HG02852 (cell line): ENCODE results near the gene C13orf46.
"Not testable (repeated sequence)": the region's sequence is repeated elsewhere in the genome, so short reads cannot be mapped to it uniquely, and the experiment has no call there.

Source experiments
- ATAC-seq: cut with Tn5 transposase; IDR thresholded peaks from one replicate; pipeline ENCODE4 v1.9.1; 2021; ENCODE audit warnings: mild to moderate bottlenecking, moderate library complexity; ENCODE audit not compliant: unreplicated experiment

C13orf46 gene

DNA sequence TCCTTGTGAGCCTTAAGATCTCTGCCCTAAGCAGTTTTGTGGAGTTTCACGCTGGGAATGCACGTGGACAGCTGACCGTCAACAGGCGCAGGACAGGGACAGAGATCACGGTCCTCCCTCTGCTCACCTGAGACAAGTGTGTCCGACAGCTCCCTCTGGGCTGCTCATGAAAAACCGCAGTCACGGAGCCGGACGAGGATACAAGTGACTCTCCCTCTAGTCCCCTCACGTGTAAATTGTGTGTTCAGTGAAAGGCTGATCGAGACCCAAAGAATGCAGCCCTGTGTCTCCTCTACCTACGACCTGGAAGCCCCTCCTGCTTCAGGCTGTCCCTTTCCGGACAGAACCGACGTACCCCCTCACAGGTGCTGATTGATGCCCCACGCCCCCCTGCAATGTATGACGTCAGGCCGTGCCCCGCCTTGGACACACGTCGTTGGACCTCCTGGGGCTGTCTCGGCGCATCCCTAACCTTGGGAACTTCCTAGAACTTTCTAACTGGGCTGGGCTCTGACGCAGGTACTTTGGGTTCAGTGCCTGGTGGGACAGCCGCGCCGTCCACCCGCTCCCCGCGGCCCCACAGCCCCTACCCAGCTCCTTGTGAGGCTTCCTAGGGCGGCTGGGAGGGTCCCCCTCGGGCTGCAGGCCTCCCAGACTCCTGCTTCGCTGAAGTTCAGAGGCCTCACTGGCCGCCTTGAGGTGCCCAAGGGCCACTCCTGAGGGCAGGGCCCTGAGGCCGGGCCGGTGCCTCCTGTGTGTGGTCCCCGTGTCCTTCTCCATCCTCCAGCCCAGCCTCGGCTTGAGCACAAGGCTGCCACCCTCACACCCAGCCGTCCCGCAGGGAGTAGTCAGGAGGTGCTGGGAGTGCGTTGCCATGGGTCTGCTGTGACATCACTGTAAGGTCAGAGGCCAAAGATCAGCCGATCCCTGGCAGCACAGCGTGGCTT is at the start of gene C13orf46:
Gene C13orf46 (minus strand): TSS at position 859 of the 947 bp plus-strand sequence. CDS start 79 bp downstream, at position 780.
- ATAC-seq, result no peak

DNA sequence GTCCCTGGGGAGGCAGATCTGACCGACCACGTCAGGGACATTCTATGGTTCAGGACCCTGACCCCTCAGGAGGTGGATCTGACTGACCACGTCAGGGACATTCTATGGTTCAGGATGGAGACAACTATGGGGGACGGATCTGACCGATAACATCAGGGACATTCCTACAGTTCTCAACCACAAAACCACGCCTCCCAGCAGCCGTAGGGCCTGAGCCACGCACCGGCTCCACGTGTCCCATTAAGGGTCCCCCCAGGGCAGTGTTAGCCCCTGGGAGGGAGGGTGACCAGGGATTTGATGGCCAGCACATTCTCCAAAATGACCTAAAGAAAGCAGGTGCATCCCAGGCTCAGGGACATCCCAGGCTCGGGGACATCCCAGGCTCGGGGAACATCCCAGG is 49.0 kb upstream of the C13orf46 start:
- no peak for ATAC-seq

GRCh38 chr13:114022309-114022669 is 48.4 kb upstream of the C13orf46 start:
- ATAC-seq, result no peak

DNA sequence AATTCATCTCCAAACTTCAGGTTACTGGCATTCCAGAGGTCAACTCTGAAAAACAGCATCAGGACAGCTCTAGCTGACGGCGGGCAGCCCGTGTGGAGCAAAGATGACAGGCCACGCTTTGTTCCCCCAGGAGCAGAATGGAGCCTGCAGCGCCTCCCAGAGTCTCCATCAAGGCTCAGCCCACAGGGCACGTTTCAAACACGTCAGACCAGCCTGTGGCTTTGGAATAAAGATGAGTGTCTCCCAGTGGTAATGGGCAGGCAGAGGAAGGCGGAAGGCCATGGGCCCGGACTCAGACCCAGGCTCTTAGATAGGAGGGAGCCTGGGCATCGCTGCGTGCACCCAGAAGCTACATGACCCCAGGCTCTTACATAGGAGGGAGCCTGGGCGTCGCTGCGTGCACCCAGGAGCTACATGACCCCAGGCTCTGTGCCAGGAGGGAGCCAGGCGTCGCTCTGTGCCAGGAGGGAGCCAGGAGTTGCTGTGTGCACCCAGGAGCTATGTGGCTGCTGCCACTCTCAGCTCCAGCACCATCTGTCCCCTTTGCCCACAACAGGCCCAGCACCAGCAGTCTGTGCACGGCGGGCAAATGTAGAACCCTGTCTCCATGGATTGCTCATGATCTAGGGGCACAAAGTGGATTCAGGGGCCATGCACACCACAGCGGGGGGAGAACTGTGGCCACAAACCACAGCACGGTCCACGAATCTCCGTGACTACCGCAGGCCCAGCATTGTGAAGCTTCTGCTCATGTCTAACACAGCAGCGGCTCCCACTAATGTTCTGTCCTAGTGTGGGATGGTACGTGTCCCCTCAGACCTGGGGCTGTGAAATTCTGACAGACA is 47.8 kb upstream of the C13orf46 start:
- no peak for ATAC-seq

GRCh38 chr13:114020750-114021463 is 47.0 kb upstream of the C13orf46 start:
- ATAC-seq, result no peak

GRCh38 chr13:114020134-114020533 is 46.3 kb upstream of the C13orf46 start:
- not testable (repeated sequence) for ATAC-seq

- ATAC-seq, result no peak
Measured at GRCh38 chr13:114019367-114019766, 45.5 kb upstream of the C13orf46 start.

- no peak for ATAC-seq
Measured at GRCh38 chr13:114018461-114019055, 44.7 kb upstream of the C13orf46 start.

GRCh38 chr13:114017966-114018365 is 44.1 kb upstream of the C13orf46 start:
- ATAC-seq, result no peak

DNA sequence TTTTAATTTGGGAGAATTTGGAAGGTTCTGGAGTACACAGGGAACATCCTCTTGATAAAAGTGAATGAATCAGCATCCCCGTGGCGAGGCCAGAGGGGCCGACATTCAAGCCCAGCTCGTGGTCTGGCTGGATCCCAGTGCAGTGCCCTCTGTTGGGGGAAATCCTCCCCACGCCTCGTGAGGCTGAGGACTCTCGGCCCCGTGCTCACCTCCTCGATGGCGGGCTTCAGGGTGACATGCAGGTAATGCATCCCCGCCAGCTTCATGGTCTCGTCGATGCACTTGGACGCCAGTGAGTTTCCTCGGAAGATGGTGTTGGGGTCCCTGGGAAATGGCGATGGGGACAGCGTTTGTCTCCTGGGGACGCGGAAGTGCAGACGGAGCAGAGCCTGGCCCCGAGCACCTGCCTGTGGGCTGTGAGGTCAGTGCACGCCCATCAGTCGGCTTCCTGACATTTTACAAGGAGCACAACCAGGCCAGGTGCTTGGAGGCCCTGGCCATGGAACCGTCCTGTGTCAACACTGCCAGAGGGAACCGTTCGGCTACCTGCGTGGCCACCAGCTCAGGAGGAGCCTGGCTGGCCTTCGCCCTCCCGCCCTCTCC is 43.3 kb upstream of the C13orf46 start:
- ATAC-seq, result no peak

GRCh38 chr13:114016321-114017027 is 42.6 kb upstream of the C13orf46 start:
- ATAC-seq, result no peak

DNA sequence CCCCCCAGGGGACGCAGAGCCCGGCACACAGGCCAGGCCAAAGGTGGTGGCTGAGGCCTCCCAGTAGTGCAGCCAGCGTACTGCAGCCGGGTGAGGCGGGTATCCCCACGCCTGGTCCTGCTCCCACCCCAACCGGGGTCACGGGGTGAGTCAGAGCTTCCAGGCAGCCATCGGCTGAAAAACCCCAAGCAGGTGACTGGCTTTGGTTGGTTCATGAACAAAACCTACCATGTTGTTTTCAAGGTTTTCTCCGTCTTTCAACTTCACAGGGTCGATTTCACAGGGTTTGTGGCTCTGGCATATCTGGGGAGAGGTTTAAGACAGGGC is 42.1 kb upstream of the C13orf46 start:
- no peak for ATAC-seq

DNA sequence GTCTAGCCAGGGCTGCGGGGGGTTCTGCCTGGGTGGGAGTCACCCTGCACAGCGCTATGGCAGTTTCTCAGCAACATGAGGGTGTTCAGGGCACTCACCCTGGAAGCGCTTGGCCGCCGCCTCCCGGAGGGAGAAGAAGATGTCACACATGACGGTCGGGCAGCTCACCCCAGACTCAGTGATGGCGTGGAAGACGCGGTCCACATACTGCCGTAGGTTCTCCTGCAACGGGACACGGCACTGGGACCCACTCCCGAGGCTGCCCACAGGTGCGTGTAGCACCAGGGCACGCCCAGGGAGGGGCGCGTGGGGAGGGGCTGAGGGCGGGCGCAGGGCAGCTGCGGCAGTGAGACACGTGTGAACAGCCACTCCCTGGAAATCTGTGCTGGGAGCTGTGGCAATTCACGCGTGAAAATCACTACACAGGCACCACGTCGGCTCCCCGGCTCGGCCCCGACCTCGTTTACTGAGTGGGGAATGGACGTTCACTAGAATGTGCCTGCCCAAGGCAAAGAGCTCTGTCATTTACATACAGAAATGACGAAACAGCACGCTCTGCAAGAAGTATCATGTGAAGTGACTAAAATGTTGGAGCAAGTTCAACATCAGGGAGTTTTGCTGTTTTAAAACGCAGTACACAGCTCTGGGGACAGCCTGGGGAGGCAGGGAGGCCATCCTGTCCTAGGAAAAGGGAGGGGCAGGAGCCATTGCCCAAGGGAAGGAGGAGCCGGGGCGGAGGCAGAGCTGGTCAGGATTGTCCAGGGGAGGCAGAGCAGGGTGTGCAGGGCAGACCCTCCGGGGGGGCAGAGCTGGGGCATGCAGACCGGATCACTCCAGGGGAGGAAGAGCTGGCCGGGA is 41.5 kb upstream of the C13orf46 start:
- ATAC-seq, result no peak

DNA sequence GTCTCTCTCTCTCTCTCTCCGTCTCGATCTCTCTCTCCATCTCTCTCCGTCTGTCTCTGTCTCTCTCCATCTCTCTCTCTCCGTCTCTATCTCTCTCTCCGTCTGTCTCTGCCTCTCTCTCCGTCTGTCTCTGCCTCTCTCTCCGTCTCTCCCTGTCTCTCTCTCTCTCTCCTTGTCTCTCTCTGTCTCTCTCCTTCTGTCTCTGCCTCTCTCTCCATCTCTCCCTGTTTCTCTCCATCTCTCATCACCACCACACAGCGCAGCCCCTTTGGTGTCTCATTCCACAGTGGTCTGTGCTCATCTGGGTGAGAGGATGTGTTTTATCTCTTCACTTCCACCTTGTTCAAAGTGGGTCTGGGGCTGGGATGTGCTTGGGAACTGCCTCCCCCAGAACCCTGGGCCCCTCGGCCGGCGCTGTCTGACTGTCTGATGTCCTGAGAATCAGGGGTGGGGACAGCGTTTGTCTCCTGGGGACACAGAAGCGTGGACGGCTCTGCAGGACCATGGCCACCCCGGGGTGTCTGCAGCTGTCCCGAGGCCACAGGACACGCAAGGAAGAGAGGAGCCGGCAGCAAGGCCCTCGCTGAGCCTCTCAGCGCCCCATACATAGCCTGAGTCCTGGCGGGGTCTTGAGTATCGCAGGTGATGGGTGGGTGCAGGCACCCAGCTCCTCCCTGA is 40.2 kb upstream of the C13orf46 start:
- ATAC-seq, result no peak

DNA sequence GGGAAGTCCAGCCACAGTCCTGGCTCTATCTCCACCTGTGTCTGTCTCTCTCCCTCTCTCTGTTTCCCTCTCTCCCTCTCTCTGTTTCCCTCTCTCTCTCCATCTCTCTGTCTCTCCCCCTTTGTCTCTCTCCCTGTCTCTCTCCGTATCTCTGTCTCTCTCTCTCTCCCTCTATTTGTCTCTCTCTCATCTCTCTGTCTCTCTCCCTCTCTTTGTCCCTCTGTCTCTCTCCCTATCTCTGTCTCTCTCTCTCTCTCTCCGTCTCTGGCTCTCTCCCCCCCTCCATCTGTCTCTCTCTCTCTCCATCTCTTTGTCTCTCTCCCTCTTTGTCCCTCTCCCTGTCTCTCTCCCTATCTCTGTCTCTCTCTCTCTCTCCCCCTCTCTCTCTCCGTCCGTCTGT is 39.5 kb upstream of the C13orf46 start:
- ATAC-seq, result no peak

DNA sequence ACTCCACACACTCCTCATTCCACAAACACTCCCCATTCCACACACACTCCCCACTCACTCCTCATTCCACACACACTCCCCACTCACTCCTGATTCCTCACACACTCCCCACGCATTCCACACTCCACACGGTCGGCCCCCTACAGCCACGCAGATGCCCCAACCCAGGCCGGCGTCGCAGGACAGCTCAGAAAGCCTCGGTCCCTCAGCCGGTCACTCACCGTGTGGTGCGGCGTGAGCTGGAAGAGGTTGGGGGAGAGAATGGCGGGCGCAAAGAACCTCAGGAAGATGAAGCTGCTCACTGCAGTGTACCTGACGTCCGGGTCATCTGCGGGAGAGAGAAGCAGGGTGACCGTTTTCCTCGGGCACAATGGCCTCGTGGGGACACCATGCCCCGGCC is 39.0 kb upstream of the C13orf46 start:
- no peak for ATAC-seq

DNA sequence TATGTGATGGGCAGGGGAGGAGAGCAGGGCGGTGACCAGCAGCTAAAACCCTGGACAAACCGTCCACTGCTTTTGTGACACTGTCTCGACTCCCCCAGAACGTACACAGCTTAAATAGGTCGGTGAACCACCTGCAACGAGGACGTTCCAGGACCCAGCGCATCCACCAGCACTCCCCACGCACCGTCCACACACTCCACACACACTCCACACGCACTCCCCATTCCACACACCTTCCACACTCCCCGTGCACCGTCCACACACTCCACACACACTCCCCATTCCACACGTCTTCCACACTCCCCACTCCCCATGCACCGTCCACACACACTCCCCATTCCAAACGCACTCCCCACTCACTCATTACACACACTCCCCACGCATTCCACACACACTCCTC is 38.3 kb upstream of the C13orf46 start:
- no peak for ATAC-seq

DNA sequence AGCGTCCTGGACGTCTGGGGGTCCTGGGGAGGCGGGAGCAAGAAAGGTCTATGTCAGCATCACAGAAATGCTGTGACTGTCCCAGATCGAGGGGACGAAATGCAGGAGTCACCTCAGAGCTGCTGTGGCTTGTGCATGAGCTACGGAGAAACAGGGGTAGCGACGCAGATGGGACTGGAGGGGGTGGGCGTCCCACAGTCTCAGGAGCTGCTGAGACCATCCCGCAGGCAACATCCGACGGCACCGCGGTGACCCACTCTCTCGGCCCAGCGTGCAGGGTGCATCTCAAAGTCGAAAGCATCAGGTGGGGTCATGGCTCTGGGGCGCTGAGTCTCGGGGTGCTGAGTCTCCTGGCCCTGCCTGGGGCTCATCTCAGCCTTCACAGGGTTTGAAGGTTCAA is 37.4 kb upstream of the C13orf46 start:
- ATAC-seq, result no peak
